NCI-H226 (cell line): Measurements from ENCODE around the gene ATXN2.
A peak's percentile ranks its signal among the peaks of the same experiment; 100 is the strongest.

ENCODE experiments used
- DNase-seq: peaks from one replicate; pipeline ENCODE4 v3.0.0-alpha.2; 2015

The ATXN2 gene

GRCh38 chr12:111435661-111436201, 163.4 kb downstream of the ATXN2 start:
- no peak for DNase-seq

- DNase-seq: no peak
These were observed 164.3 kb downstream of the ATXN2 start for GRCh38 chr12:111434680-111435338.

- no peak for DNase-seq
These were observed 165.1 kb downstream of the ATXN2 start for GRCh38 chr12:111434049-111434448.

- no peak for DNase-seq
These were observed 167.3 kb downstream of the ATXN2 start for GRCh38 chr12:111431772-111432171.

- DNase-seq: no peak
These were observed 168.4 kb downstream of the ATXN2 start for GRCh38 chr12:111430433-111431353.

GRCh38 chr12:111429828-111430432, 169.2 kb downstream of the ATXN2 start:
- DNase-seq: no peak

- no peak for DNase-seq
These were observed 170.4 kb downstream of the ATXN2 start for GRCh38 chr12:111428728-111429175.

- DNase-seq: no peak
These were observed 170.9 kb downstream of the ATXN2 start for GRCh38 chr12:111428081-111428727.

- no peak for DNase-seq
These were observed 171.6 kb downstream of the ATXN2 start for GRCh38 chr12:111427417-111428074.

- DNase-seq: peak; percentile 39
These were observed 172.6 kb downstream of the ATXN2 start for GRCh38 chr12:111426344-111427185.

- DNase-seq: no peak
These were observed 173.5 kb downstream of the ATXN2 start for GRCh38 chr12:111425655-111426054.

GRCh38 chr12:111424793-111425251, 174.3 kb downstream of the ATXN2 start:
- no peak for DNase-seq

- no peak for DNase-seq
These were observed 174.8 kb downstream of the ATXN2 start for GRCh38 chr12:111424189-111424792.

GRCh38 chr12:111420494-111420893, 178.6 kb downstream of the ATXN2 start:
- DNase-seq: no peak

GRCh38 chr12:111419784-111420183, 179.3 kb downstream of the ATXN2 start:
- DNase-seq: no peak

GRCh38 chr12:111418594-111418880, 180.6 kb downstream of the ATXN2 start:
- DNase-seq: no peak

GRCh38 chr12:111417784-111418593, 181.1 kb downstream of the ATXN2 start:
- DNase-seq: no peak

GRCh38 chr12:111417290-111417689, 181.8 kb downstream of the ATXN2 start:
- DNase-seq: no peak

GRCh38 chr12:111414711-111415252, 184.3 kb downstream of the ATXN2 start:
- DNase-seq: no peak
